Measurements from ENCODE around the gene BIRC6. TPM values are rescaled to one million over a fixed set of nuclear protein-coding genes. Genes with fewer than 3 reads are reported as not detected.

BIRC6 gene
- total and polyA plus RNA-seq, 2 of the 8 experiments (the other 6 are each of a cell fraction or from before 2014, with no cell fraction given), result 32.5 to 69.5 TPM

DNA sequence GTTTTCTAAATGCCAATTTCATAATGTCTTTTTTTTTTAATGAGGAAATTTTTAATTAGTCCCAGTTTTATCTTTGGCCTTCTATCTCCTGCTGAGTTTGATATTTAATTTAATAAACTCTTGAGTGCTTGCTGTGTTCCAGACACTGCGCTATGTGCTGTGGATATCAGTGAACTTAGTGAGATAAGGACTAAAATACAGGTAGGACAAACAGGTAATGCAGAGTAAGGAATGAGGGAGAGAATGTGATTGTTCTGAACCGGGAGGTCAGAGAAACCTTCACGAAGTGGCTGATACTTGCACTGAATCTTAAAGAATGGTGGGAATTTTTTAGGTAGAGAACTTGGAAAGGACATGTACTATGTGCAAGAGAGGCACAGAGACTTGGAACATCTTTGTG, 299.2 kb downstream of the BIRC6 start:
- H3K14ac ChIP-seq (ENCODE audit: insufficient read length), result no peak overlapping the region
- H3K23me2 ChIP-seq (ENCODE audit: low read depth, low read length), result no peaks in the 10 kb centered on the region
- no peaks in the 10 kb centered on the region for H3K79me2 ChIP-seq (ENCODE audit: control insufficient read depth in 1 of 2, insufficient read depth in 2 of 2, low read length in 2 of 2)
- no peak overlapping the region for H2BK5ac ChIP-seq (ENCODE audit: low read depth, low read length)
- H3K4me2 ChIP-seq (ENCODE audit: insufficient read depth in 1 of 2, low read depth in 2 of 2, low read length in 2 of 2), result no peak overlapping the region
- DNase-seq (ENCODE audit: low read depth in 1 of 2, low spot score in 2 of 2) (no peak), FAIRE-seq (no peak)
- no peak overlapping the region for H2AFZ ChIP-seq (ENCODE audit: low read length)
- H3K9me3 ChIP-seq (ENCODE audit: insufficient read depth in 2 of 2, low read depth in 1 of 2, low read length in 1 of 2), result no peaks in the 10 kb centered on the region
- ChIA-PET POLR2A (ENCODE audit: partially characterized antibody) (interaction anchor here (0.7 kb wide), 1 partner anchor 474 kb away, joined by 3 read pairs; no protein-coding TSS in a partner anchor), CTCF (ENCODE audit: partially characterized antibody) (no interaction called here)
- H3K56ac ChIP-seq (replicated peaks; ENCODE audit: insufficient read length, low read depth, low read length), result no peak overlapping the region
- no peak overlapping the region for H2BK120ac ChIP-seq (replicated peaks; ENCODE audit: low read depth, low read length)
- no peak overlapping the region for H2AK5ac ChIP-seq (ENCODE audit: low read depth, low read length)
- 85% methylated on average over 3 of the region's 3 CpGs; no CpG with 5 or more reads in 1 of the 2 experiments for WGBS, 2 experiments (ENCODE audit: extremely low coverage in 1 of 2, insufficient coverage in 1 of 2, insufficient read length in 1 of 2, insufficient replicate concordance in 2 of 2, low coverage in 1 of 2, low lambda C conversion rate in 2 of 2, missing lambda C conversion rate in 1 of 2)
- no peak overlapping the region for H3K18ac ChIP-seq (ENCODE audit: extremely low read depth, low read length)
- peaks cover 0 to 3% (median 0%) of the 10 kb centered on the region in 4 experiments; a peak in 2 of 8 replicates for H3K36me3 ChIP-seq (ENCODE audit: control insufficient read depth in 2 of 4, insufficient read depth in 4 of 4, low read length in 3 of 4)
- H3K23ac ChIP-seq (ENCODE audit: insufficient read length), result no peak overlapping the region
- no peak overlapping the region for H4K5ac ChIP-seq (ENCODE audit: insufficient read length, low read depth, low read length)
- no peak overlapping the region for H2BK15ac ChIP-seq (ENCODE audit: low read length)
- no peak overlapping the region for H3K9ac ChIP-seq (replicated peaks in 1 of 4; ENCODE audit: extremely low read depth in 1 of 4, low read depth in 3 of 4, low read length in 3 of 4)
- no peaks in the 10 kb centered on the region for H3K79me1 ChIP-seq (ENCODE audit: low read depth, low read length)
- no peak overlapping the region for H4K8ac ChIP-seq (ENCODE audit: extremely low read depth, insufficient read depth, low read length)
- no peak overlapping the region for H4K91ac ChIP-seq (replicated peaks; ENCODE audit: insufficient read length, low read length)
- H3K4me1 ChIP-seq (replicated peaks in 1 of 4; ENCODE audit: control insufficient read depth in 3 of 4, insufficient read depth in 4 of 4, low read length in 3 of 4), result no peaks in the 10 kb centered on the region
- H2BK20ac ChIP-seq (ENCODE audit: low read length), result no peak overlapping the region
- H4K20me1 ChIP-seq (replicated peaks in 1 of 2; ENCODE audit: control insufficient read depth in 1 of 2, insufficient read depth in 2 of 2, low read length in 2 of 2), result no peaks in the 10 kb centered on the region
- H3K4ac ChIP-seq (replicated peaks; ENCODE audit: insufficient read length, low read depth, low read length), result no peak overlapping the region
- no peak overlapping the region for H3K27ac ChIP-seq (ENCODE audit: low read depth, low read length)
- H3K4me3 ChIP-seq (ENCODE audit: extremely low read depth in 1 of 4, insufficient read depth in 2 of 4, low read depth in 3 of 4, low read length in 4 of 4), result no peak overlapping the region
- H2BK12ac ChIP-seq (ENCODE audit: low read depth, low read length), result no peak overlapping the region
- H3K27me3 ChIP-seq (replicated peaks in 1 of 4; ENCODE audit: control insufficient read depth in 3 of 4, extremely low read depth in 1 of 4, insufficient read depth in 3 of 4, low read length in 3 of 4), result no peaks in the 10 kb centered on the region
- TF ChIP-seq, protein P1, sequence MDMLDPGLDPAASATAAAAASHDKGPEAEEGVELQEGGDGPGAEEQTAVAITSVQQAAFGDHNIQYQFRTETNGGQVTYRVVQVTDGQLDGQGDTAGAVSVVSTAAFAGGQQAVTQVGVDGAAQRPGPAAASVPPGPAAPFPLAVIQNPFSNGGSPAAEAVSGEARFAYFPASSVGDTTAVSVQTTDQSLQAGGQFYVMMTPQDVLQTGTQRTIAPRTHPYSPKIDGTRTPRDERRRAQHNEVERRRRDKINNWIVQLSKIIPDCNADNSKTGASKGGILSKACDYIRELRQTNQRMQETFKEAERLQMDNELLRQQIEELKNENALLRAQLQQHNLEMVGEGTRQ (IDR thresholded peaks at IDR 0.05; ENCODE audit: low read length), result no peak
- TF ChIP-seq HDAC6 (IDR thresholded peaks at IDR 0.05; ENCODE audit: low read depth, low read length) (no peak), CREB1 (IDR thresholded peaks at IDR 0.05) (no peak), CHD2 (IDR thresholded peaks at IDR 0.05; ENCODE audit: low read length) (no peak), EZH2 (IDR thresholded peaks at IDR 0.05; ENCODE audit: low read depth, low read length, severe bottlenecking) (no peak), SIN3A (conservative IDR thresholded peaks at IDR 0.05 in 1 of 2, IDR thresholded peaks at IDR 0.05 in 1 of 2; ENCODE audit: low read depth in 1 of 2, low read length in 2 of 2) (no peak), ZNF274 (IDR thresholded peaks at IDR 0.05; ENCODE audit: borderline replicate concordance, extremely low read depth, low read length) (no peak), EGR1 (IDR thresholded peaks at IDR 0.05; ENCODE audit: borderline replicate concordance, low read depth, low read length) (no peak), RBBP5 (IDR thresholded peaks at IDR 0.05; ENCODE audit: borderline replicate concordance, low read depth, low read length) (no peak), FOSL1 (IDR thresholded peaks at IDR 0.05; ENCODE audit: insufficient read depth, low read depth, low read length) (no peak), RFX5 (IDR thresholded peaks at IDR 0.05; ENCODE audit: borderline replicate concordance, low read depth, low read length) (no peak), HDAC2 (IDR thresholded peaks at IDR 0.05; ENCODE audit: borderline replicate concordance in 1 of 2, low read depth in 2 of 2, low read length in 2 of 2) (no peak)

Measured in H1 (cell line).